Activated CD4-positive, alpha-beta memory T cell treated with anti-CD3 and anti-CD28 coated beads, Interleukin-2, amount 10 ng/mL, durations not matched to agents 7 days and 5 days (primary cell): ENCODE data around the gene RIPPLY3. TPM values are rescaled to one million over a fixed set of nuclear protein-coding genes. Genes with fewer than 3 reads are reported as not detected.
A peak's percentile ranks its signal among the peaks of the same experiment; 100 is the strongest.
"Not testable (repeated sequence)": the region's sequence is repeated elsewhere in the genome, so short reads cannot be mapped to it uniquely, and the experiment has no call there.

Experiments
- CTCF ChIA-PET: fragments of 350-600 bp; sonication (Branson Sonifier 250); formaldehyde crosslinking; loops from one replicate; lab custom pipeline; 2021; ENCODE audit warnings: antibody characterized with exemption, inconsistent platforms; lab: Charles Lee
- POLR2A ChIA-PET: fragments of 350-600 bp; sonication (Branson Sonifier 250); formaldehyde crosslinking; loops from one replicate; lab custom pipeline; 2021; ENCODE audit warnings: antibody characterized with exemption; lab: Charles Lee
- DNase-seq: peaks from one replicate; pipeline ENCODE4 v3.0.0-alpha.2; 2020
- H3K27ac Mint-ChIP-seq: one replicate; pipeline ENCODE4 v1.8.0; 2021; ENCODE audit warnings: mild to moderate bottlenecking, mixed read lengths
- H3K27me3 Mint-ChIP-seq: one replicate; pipeline ENCODE4 v1.8.0; 2021; ENCODE audit warnings: mixed read lengths
- H3K36me3 Mint-ChIP-seq: one replicate; pipeline ENCODE4 v1.8.0; 2021; ENCODE audit warnings: low read depth, mixed read lengths
- H3K4me1 Mint-ChIP-seq: one replicate; pipeline ENCODE4 v1.8.0; 2021; ENCODE audit warnings: mixed read lengths
- H3K4me3 Mint-ChIP-seq: one replicate; pipeline ENCODE4 v1.8.0; 2021; ENCODE audit warnings: mild to moderate bottlenecking, mixed read lengths
- H3K9me3 Mint-ChIP-seq: one replicate; pipeline ENCODE4 v1.8.0; 2021; ENCODE audit warnings: mixed read lengths
- total RNA-seq, 2 experiments: library from RNA; stranded (reverse); gene quantifications; one replicate each; pipeline ENCODE4 v1.2.3, GENCODE V29; 2021

RIPPLY3 gene
- total RNA-seq, 2 experiments from 2014 or later = not detected

- Mint-ChIP-seq H3K9me3 (no peaks in the 10 kb centered on the region), H3K4me3 (no peak overlapping the region), H3K36me3 (no peaks in the 10 kb centered on the region), H3K27me3 (no peaks in the 10 kb centered on the region), H3K4me1 (peaks cover 36% of the 10 kb centered on the region), H3K27ac (peak overlapping the region; percentile 25)
- POLR2A ChIA-PET = no interaction called here
- DNase-seq = no peak
- CTCF ChIA-PET = interaction anchor here (1.9 kb wide), 1 partner anchor 11 kb away, joined by 9 read pairs; no protein-coding TSS in a partner anchor
Observed at GRCh38 chr21:36987845-36988244, 18.7 kb upstream of the RIPPLY3 start.

GRCh38 chr21:36988536-36988935 is 18.0 kb upstream of the RIPPLY3 start:
- POLR2A ChIA-PET = interaction anchor here (1.8 to 2.6 kb wide), 2 partner anchors 11 to 22 kb away, joined by 7 to 28 read pairs; partner anchors contain the start of gene HLCS
- H3K4me3 Mint-ChIP-seq = peak overlapping the region; percentile 56
- H3K27me3 Mint-ChIP-seq = no peaks in the 10 kb centered on the region
- H3K27ac Mint-ChIP-seq = peak overlapping the region; percentile 29
- CTCF ChIA-PET = interaction anchor here (0.7 to 3.5 kb wide), 10 partner anchors 10 to 97 kb away, joined by 3 to 32 read pairs (median 4); no protein-coding TSS in a partner anchor
- no peaks in the 10 kb centered on the region for H3K36me3 Mint-ChIP-seq
- peaks cover 36% of the 10 kb centered on the region for H3K4me1 Mint-ChIP-seq
- no peak for DNase-seq
- H3K9me3 Mint-ChIP-seq = no peaks in the 10 kb centered on the region

- POLR2A ChIA-PET = interaction anchor here (0.7 to 2.6 kb wide), 9 partner anchors 10 to 669 kb away, joined by 3 to 28 read pairs (median 3); partner anchors contain the start of genes HLCS and MORC3
- not testable (repeated sequence) for H3K9me3 Mint-ChIP-seq
Observed at GRCh38 chr21:36989199-36989698, 17.3 kb upstream of the RIPPLY3 start.

GRCh38 chr21:36989699-36990507 is 16.6 kb upstream of the RIPPLY3 start:
- peaks cover 38% of the 10 kb centered on the region for H3K4me1 Mint-ChIP-seq
- no peaks in the 10 kb centered on the region for H3K27me3 Mint-ChIP-seq
- ChIA-PET CTCF (interaction anchor here (0.7 to 3.5 kb wide), 16 partner anchors 11 to 82 kb away, joined by 3 to 32 read pairs (median 5); partner anchors contain the start of gene RIPPLY3), POLR2A (interaction anchor here (0.8 to 2.6 kb wide), 8 partner anchors 10 to 670 kb away, joined by 3 to 28 read pairs (median 3); partner anchors contain the start of genes HLCS and MORC3)
- peak overlapping the region; percentile 78 for H3K27ac Mint-ChIP-seq
- H3K36me3 Mint-ChIP-seq = no peaks in the 10 kb centered on the region
- H3K4me3 Mint-ChIP-seq = peak overlapping the region; percentile 83
- no peaks in the 10 kb centered on the region for H3K9me3 Mint-ChIP-seq
- DNase-seq = peak; percentile 89

More at GRCh38 chr21:36989199-36989698, 17.3 kb upstream of the RIPPLY3 start:
- not testable (repeated sequence) for DNase-seq, H3K27me3 Mint-ChIP-seq, H3K36me3 Mint-ChIP-seq
- Mint-ChIP-seq H3K4me1 (peaks cover 36% of the 10 kb centered on the region), H3K27ac (peak overlapping the region; percentile 74), H3K4me3 (peak overlapping the region; percentile 83)
- CTCF ChIA-PET = interaction anchor here (0.7 to 3.5 kb wide), 17 partner anchors 11 to 97 kb away, joined by 3 to 32 read pairs (median 5); partner anchors contain the start of gene RIPPLY3

- Mint-ChIP-seq H3K4me3 (peak overlapping the region; percentile 83), H3K9me3 (no peaks in the 10 kb centered on the region), H3K36me3 (no peaks in the 10 kb centered on the region), H3K27me3 (no peaks in the 10 kb centered on the region), H3K27ac (peak overlapping the region; percentile 78), H3K4me1 (peaks cover 37% of the 10 kb centered on the region)
- ChIA-PET POLR2A (interaction anchor here (0.6 to 2.6 kb wide), 5 partner anchors 9 to 670 kb away, joined by 3 to 28 read pairs (median 5); partner anchors contain the start of genes HLCS and MORC3), CTCF (interaction anchor here (1.3 to 3.5 kb wide), 6 partner anchors 10 to 55 kb away, joined by 3 to 32 read pairs (median 8); partner anchors contain the start of genes HLCS and RIPPLY3)
- no peak for DNase-seq
Observed at GRCh38 chr21:36990508-36991205, 15.8 kb upstream of the RIPPLY3 start.

GRCh38 chr21:36992671-36993070 is 13.8 kb upstream of the RIPPLY3 start:
- Mint-ChIP-seq H3K9me3 (no peaks in the 10 kb centered on the region), H3K27me3 (no peaks in the 10 kb centered on the region), H3K4me3 (no peak overlapping the region), H3K27ac (no peak overlapping the region), H3K4me1 (peaks cover 21% of the 10 kb centered on the region), H3K36me3 (no peaks in the 10 kb centered on the region)
- CTCF ChIA-PET = interaction anchor here (1.0 to 1.9 kb wide), 2 partner anchors 16 to 17 kb away, joined by 4 to 7 read pairs; no protein-coding TSS in a partner anchor
- POLR2A ChIA-PET = interaction anchor here (2.3 kb wide), 1 partner anchor 572 kb away, joined by 5 read pairs; no protein-coding TSS in a partner anchor
- no peak for DNase-seq

- Mint-ChIP-seq H3K36me3 (no peaks in the 10 kb centered on the region), H3K27ac (peak overlapping the region; percentile 21), H3K27me3 (no peaks in the 10 kb centered on the region), H3K4me1 (peaks cover 7% of the 10 kb centered on the region), H3K9me3 (no peaks in the 10 kb centered on the region), H3K4me3 (peak overlapping the region; percentile 35)
- CTCF ChIA-PET = no interaction called here
- POLR2A ChIA-PET = interaction anchor here (0.9 kb wide), 1 partner anchor 28 kb away, joined by 3 read pairs; no protein-coding TSS in a partner anchor
- peak; percentile 60 for DNase-seq
Observed at GRCh38 chr21:36994501-36995158, 11.9 kb upstream of the RIPPLY3 start.

- H3K36me3 Mint-ChIP-seq, CTCF ChIA-PET, H3K27ac Mint-ChIP-seq, H3K4me1 Mint-ChIP-seq, DNase-seq, H3K4me3 Mint-ChIP-seq, H3K27me3 Mint-ChIP-seq, POLR2A ChIA-PET, H3K9me3 Mint-ChIP-seq: not testable (repeated sequence)
Observed at GRCh38 chr21:36995285-36995684, 11.2 kb upstream of the RIPPLY3 start.

- Mint-ChIP-seq H3K27me3 (peaks cover 2% of the 10 kb centered on the region), H3K4me1 (peaks cover 12% of the 10 kb centered on the region), H3K4me3 (no peak overlapping the region), H3K27ac (no peak overlapping the region), H3K36me3 (no peaks in the 10 kb centered on the region), H3K9me3 (no peaks in the 10 kb centered on the region)
- ChIA-PET POLR2A (interaction anchor here (1.2 to 2.1 kb wide), 2 partner anchors 9 to 33 kb away, joined by 3 to 7 read pairs; partner anchors contain the start of gene HLCS), CTCF (interaction anchor here (0.8 to 5.1 kb wide), 2 partner anchors 9 to 11 kb away, joined by 3 to 22 read pairs; no protein-coding TSS in a partner anchor)
- no peak for DNase-seq
Observed at GRCh38 chr21:36999131-36999898, 7.2 kb upstream of the RIPPLY3 start.

- H3K27me3 Mint-ChIP-seq = peaks cover 2% of the 10 kb centered on the region
- ChIA-PET CTCF (interaction anchor here (2.0 to 5.1 kb wide), 2 partner anchors 10 kb away, joined by 4 to 22 read pairs; no protein-coding TSS in a partner anchor), POLR2A (interaction anchor here (2.1 kb wide), 1 partner anchor 10 kb away, joined by 7 read pairs; no protein-coding TSS in a partner anchor)
Observed at GRCh38 chr21:37000381-37000780, 6.1 kb upstream of the RIPPLY3 start.

GRCh38 chr21:37001441-37001840 is 5.1 kb upstream of the RIPPLY3 start:
- H3K4me3 Mint-ChIP-seq = no peak overlapping the region
- no peaks in the 10 kb centered on the region for H3K9me3 Mint-ChIP-seq
- peaks cover 2% of the 10 kb centered on the region for H3K27me3 Mint-ChIP-seq
- CTCF ChIA-PET = interaction anchor here (2.0 to 5.1 kb wide), 2 partner anchors 9 to 11 kb away, joined by 4 to 22 read pairs; no protein-coding TSS in a partner anchor
- no peak overlapping the region for H3K27ac Mint-ChIP-seq
- no peaks in the 10 kb centered on the region for H3K36me3 Mint-ChIP-seq
- no peak for DNase-seq
- POLR2A ChIA-PET = no interaction called here
- peaks cover 10% of the 10 kb centered on the region for H3K4me1 Mint-ChIP-seq

More at GRCh38 chr21:37000381-37000780, 6.1 kb upstream of the RIPPLY3 start:
- H3K4me1 Mint-ChIP-seq = peaks cover 10% of the 10 kb centered on the region
- H3K36me3 Mint-ChIP-seq = no peaks in the 10 kb centered on the region
- H3K27ac Mint-ChIP-seq = no peak overlapping the region
- no peaks in the 10 kb centered on the region for H3K9me3 Mint-ChIP-seq
- no peak overlapping the region for H3K4me3 Mint-ChIP-seq
- DNase-seq = no peak
